Erythroblast (primary cell): ENCODE data around the gene PMM2.

Source experiments
- DNase-seq, 2 experiments: peaks; one replicate each; lab custom pipeline; 2025; lab: John Stamatoyannopoulos, UW
- GATA1 ChIP-seq: IDR thresholded peaks from 2 replicates; pipeline ENCODE4 v1.6.1; 2011; ENCODE audit warnings: low read depth, mild to moderate bottlenecking, control low read depth, low read length, moderate library complexity
- POLR2A ChIP-seq: IDR thresholded peaks from 2 replicates; pipeline ENCODE4 v1.6.1; 2011; ENCODE audit warnings: mild to moderate bottlenecking, low read length

Gene PMM2

GRCh38 chr16:8858994-8859912 is 61.6 kb downstream of the PMM2 start:
- TF ChIP-seq GATA1 (no peak), POLR2A (no peak)
- DNase-seq, result no peak

- no peak for TF ChIP-seq GATA1
- TF ChIP-seq POLR2A, result no peak
- no peak for DNase-seq
Measured at GRCh38 chr16:8859913-8860881, 62.6 kb downstream of the PMM2 start.

- no peak for TF ChIP-seq POLR2A
- TF ChIP-seq GATA1, result no peak
- DNase-seq, result no peak
Measured at GRCh38 chr16:8861563-8862308, 64.1 kb downstream of the PMM2 start.

- DNase-seq, result peak; percentile 11 to 35
Measured at GRCh38 chr16:8862309-8863130, 64.9 kb downstream of the PMM2 start.

GRCh38 chr16:8863594-8864424 is 66.2 kb downstream of the PMM2 start:
- DNase-seq, result peak; percentile 34 to 43
- TF ChIP-seq POLR2A (no peak), GATA1 (no peak)

More at GRCh38 chr16:8862309-8863130, 64.9 kb downstream of the PMM2 start:
- TF ChIP-seq POLR2A (no peak), GATA1 (no peak)

- DNase-seq, result no peak
- TF ChIP-seq POLR2A (no peak), GATA1 (no peak)
Measured at GRCh38 chr16:8864480-8865110, 67.0 kb downstream of the PMM2 start.

GRCh38 chr16:8865145-8865882 is 67.7 kb downstream of the PMM2 start:
- TF ChIP-seq GATA1, result no peak
- TF ChIP-seq POLR2A, result no peak
- no peak for DNase-seq

- DNase-seq, result no peak
- TF ChIP-seq POLR2A (no peak), GATA1 (no peak)
Measured at GRCh38 chr16:8866118-8866883, 68.7 kb downstream of the PMM2 start.

GRCh38 chr16:8866884-8867215 is 69.2 kb downstream of the PMM2 start:
- no peak for DNase-seq
- TF ChIP-seq POLR2A, result no peak
- no peak for TF ChIP-seq GATA1
